ENCODE results near the gene HDAC9.

Gene HDAC9

DNA sequence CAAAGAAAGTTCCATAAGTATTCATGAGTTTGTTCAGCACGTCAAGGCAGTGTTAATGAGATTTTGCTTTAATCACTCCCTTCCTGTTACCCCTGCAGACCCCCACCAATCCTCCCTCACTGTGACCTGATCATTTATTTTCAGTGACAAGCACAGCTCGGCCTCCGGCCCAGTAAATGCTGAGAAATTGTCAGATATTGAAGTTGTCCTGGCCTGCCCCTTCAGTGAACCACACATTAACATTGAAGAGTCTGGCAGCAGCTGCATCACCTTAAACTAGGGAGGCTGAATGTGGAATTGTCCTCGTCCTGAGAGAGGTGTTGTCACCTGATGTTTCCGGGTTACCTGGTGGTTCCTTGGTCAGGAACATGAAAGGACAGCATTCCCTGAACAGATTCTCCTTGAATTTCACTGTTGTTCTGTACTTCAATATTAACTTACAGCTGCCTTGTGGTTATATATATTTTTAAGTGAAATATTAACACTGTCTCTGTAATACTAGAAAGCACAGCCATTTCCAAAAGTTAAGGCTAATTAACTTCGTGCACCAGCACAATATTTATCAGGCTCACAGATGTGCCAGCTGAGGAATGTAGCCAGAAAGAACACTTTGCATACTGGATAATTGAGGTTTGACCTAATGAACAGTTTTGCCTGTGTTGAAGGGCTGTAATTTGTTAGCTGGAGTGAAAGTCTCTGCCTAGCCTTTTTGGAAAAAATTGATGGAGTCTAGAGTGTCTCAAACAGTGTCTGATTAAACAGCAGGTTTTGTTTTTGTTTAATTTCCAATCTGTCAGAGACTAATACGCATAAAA, 265.3 kb downstream of the HDAC9 start:
- no peak overlapping the region for H3K4me3 ChIP-seq (ENCODE audit: low read depth, low read length)
- in situ Hi-C loops (cut with HindIII; ENCODE audit: low sequenced_read_pairs), result no loop called here
- no peak for DNase-seq (ENCODE audit: low read depth, low spot score)
- TF ChIP-seq, protein P1, sequence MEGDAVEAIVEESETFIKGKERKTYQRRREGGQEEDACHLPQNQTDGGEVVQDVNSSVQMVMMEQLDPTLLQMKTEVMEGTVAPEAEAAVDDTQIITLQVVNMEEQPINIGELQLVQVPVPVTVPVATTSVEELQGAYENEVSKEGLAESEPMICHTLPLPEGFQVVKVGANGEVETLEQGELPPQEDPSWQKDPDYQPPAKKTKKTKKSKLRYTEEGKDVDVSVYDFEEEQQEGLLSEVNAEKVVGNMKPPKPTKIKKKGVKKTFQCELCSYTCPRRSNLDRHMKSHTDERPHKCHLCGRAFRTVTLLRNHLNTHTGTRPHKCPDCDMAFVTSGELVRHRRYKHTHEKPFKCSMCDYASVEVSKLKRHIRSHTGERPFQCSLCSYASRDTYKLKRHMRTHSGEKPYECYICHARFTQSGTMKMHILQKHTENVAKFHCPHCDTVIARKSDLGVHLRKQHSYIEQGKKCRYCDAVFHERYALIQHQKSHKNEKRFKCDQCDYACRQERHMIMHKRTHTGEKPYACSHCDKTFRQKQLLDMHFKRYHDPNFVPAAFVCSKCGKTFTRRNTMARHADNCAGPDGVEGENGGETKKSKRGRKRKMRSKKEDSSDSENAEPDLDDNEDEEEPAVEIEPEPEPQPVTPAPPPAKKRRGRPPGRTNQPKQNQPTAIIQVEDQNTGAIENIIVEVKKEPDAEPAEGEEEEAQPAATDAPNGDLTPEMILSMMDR (IDR thresholded peaks at IDR 0.05; ENCODE audit: low read depth, low read length), result no peak

- H3K4me3 ChIP-seq (ENCODE audit: low read depth, low read length), result no peak overlapping the region
- TF ChIP-seq, protein P1 (IDR thresholded peaks at IDR 0.05; ENCODE audit: low read depth, low read length), result no peak
- DNase-seq (ENCODE audit: low read depth, low spot score), result peak; percentile 85
- in situ Hi-C loops (cut with HindIII; ENCODE audit: low sequenced_read_pairs), result no loop called here
These were observed 266.6 kb downstream of the HDAC9 start for GRCh38 chr7:18762189-18762588.

- in situ Hi-C loops (cut with HindIII; ENCODE audit: low sequenced_read_pairs), result no loop called here
- peak; percentile 75 for DNase-seq (ENCODE audit: low read depth, low spot score)
- TF ChIP-seq, protein P1 (IDR thresholded peaks at IDR 0.05; ENCODE audit: low read depth, low read length), result no peak
- no peak overlapping the region for H3K4me3 ChIP-seq (ENCODE audit: low read depth, low read length)
These were observed 272.7 kb downstream of the HDAC9 start for GRCh38 chr7:18768256-18768655.

GRCh38 chr7:18770154-18770811, 274.7 kb downstream of the HDAC9 start:
- in situ Hi-C loops (cut with HindIII; ENCODE audit: low sequenced_read_pairs), result no loop called here
- DNase-seq (ENCODE audit: low read depth, low spot score), result peak; percentile 92
- TF ChIP-seq, protein P1 (IDR thresholded peaks at IDR 0.05; ENCODE audit: low read depth, low read length), result no peak
- H3K4me3 ChIP-seq (ENCODE audit: low read depth, low read length), result no peak overlapping the region

- H3K4me3 ChIP-seq (ENCODE audit: low read depth, low read length), result no peak overlapping the region
- in situ Hi-C loops (cut with HindIII; ENCODE audit: low sequenced_read_pairs), result no loop called here
- TF ChIP-seq, protein P1 (IDR thresholded peaks at IDR 0.05; ENCODE audit: low read depth, low read length), result no peak
- no peak for DNase-seq (ENCODE audit: low read depth, low spot score)
These were observed 275.3 kb downstream of the HDAC9 start for GRCh38 chr7:18770822-18771221.

DNA sequence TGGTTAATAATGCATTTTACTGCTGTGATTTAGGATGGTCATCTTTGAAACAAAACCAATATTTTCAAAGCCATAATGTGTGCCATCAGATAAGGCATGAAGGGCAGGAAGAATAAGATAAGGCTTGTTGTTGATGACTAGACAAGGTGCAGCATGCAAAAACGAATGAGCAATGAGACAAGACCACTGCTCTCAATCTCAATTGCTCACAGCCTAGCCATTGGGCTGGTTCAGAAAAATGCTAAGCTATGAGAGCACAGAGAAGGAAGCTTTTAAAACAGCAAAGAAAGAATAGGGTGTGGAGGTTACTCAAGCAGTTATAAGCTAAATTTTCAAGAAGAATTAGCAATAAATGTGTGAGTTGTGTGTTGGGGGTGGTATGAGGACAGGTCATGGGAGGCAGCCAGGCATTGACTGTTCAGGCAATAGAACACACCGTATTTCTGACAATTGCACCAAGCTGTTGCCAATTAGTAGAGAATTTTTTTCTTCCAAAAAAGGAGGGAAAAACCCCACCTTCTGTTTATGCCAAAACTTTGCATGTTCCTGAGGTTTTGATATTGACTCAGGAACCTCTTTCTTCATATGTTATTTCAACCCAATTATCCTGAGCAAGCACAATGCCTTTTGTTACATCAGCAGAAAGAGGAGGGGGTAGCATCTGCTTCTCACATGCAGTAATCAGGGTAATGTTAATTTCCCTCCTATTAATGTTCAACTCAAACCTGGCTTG, 276.5 kb downstream of the HDAC9 start:
- no peak for DNase-seq (ENCODE audit: low read depth, low spot score)
- TF ChIP-seq, protein P1 (IDR thresholded peaks at IDR 0.05; ENCODE audit: low read depth, low read length), result no peak
- H3K4me3 ChIP-seq (ENCODE audit: low read depth, low read length), result no peak overlapping the region
- in situ Hi-C loops (cut with HindIII; ENCODE audit: low sequenced_read_pairs), result no loop called here

Data from astrocyte of the spinal cord (primary cell).